ENCODE results near the gene BTBD2.

BTBD2 gene

GRCh38 chr19:1981253-1981652 lies 34.3 kb downstream of the BTBD2 start:
- DNase-seq = no peak

- no peak for DNase-seq
These were observed 34.7 kb downstream of the BTBD2 start for GRCh38 chr19:1980809-1981181.

- no peak for DNase-seq
These were observed 35.3 kb downstream of the BTBD2 start for GRCh38 chr19:1980091-1980808.

DNA sequence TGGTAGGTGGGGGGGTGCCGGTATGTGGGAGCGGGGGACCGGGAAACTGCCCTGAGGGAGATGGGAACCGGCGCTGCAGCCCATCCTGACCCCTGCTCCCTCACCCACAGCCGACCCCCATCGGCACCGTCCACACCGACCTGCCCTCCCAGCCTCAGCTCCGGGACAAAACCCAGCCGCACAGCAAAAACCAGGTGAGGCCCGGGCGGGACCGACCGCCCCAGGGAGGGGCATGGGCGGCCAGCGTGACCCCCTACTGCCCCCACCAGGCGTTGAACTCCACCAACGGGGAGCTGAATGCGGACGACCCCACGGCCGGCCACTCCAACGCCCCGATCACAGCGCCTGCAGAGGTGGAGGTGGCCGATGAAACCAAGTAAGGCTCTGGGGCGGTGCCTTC lies 35.9 kb downstream of the BTBD2 start:
- no peak for DNase-seq

DNA sequence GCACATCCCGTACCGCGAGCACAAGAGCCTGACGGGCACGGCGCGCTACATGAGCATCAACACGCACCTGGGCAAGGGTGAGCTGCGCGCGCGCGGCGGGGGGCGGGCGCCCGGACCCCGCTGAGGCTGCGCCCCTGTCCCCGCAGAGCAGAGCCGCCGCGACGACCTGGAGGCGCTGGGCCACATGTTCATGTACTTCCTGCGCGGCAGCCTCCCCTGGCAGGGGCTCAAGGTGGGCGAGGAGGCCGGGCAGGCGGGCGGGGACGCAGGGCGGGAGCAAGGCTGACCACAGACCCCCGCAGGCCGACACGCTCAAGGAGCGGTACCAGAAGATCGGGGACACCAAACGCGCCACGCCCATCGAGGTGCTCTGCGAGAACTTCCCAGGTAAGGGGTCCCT lies 36.5 kb downstream of the BTBD2 start:
- DNase-seq = no peak

DNA sequence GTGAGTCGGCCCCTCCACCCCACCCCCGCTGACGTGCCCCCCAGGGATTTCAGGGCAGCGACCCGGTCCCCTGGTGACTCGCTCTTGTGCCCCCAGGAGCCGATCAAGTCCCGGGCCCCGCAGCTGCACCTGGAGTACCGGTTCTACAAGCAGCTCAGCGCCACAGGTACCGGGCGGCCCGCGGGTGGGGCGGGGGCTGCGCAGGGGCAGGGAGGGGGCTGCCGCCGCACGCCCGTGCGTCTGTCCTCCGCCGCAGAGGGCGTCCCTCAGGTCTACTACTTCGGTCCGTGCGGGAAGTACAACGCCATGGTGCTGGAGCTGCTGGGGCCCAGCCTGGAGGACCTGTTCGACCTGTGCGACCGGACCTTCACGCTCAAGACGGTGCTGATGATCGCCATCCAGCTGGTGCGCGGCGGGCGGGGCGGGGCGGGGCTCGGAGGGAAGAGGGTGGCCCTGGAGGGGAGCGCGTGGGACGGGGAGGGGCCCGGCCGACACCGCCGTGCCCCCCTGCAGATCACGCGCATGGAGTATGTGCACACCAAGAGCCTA lies 37.1 kb downstream of the BTBD2 start:
- no peak for DNase-seq

DNA sequence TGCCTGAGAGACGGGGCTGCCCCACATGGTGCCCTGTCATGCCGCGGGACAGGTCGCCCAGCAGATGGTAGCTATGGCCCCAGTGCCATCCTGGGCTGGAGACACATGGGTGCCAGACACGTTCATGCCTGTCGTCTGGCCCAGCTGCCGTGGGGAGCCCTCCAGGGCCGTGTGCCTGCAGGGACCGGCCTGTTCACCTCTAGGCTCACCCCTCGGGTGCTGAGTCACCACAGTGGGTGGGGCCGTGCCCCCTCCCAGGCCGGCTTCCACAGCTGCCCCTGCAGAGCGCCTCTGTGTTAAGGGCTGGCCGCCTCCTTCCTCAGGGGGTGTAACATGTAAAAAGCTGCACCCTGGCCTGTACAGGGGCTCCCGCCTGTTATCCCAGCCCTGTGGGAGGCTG lies 38.4 kb downstream of the BTBD2 start:
- no peak for DNase-seq

DNA sequence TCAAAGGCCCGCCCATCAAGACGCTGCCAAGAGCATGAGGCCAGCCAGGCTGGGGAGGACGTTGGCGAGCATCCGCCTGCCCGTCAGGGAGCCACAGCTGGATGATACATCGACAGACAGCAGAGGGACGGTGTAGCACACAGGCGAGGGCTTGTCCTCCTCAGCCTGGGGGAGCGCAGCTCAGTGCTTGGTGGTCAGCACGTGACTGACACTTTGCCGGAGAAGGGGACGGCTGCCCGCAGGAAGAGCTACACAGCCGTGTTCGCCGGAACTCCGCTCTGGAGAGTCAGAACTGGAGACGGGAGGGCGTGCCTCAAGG lies 40.4 kb downstream of the BTBD2 start:
- DNase-seq = no peak

DNA sequence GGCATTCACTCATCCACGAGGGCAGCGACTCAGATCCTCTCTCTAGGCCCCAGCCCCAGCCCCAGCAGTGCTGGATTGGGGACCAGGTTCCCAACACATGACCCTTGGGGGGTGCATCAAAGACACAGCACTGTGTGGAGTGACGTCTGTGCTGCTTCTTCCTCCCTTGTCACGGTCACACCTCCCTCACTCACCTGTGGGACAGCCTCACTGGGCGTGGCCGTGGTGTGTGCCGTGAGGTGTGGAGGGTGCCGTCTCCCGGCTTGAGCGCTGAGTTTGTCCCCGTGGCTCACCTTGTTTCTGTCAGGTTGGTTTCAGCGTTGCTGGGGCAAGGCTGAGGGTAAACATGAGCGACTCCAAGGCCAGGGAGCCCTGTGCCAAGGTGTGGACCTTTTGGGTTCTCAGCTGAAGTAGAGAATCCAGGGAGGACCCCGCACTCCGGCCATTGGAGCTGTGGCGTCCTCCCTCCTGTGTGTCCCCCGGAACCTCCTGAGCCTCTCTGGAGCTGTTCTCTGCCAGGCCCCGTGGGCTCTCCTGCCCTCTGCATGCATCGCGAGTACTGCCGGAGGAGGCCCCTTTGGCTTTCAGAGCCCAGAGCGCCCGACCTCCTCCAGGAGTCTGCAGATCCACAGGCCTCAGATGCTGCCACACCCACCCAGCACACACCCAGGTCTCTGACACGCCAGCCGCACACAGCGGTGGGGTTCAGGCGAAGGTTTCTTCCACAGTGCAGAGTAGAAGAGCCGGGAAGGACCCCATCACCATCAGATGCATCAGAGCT lies 40.9 kb downstream of the BTBD2 start:
- DNase-seq = no peak

DNA sequence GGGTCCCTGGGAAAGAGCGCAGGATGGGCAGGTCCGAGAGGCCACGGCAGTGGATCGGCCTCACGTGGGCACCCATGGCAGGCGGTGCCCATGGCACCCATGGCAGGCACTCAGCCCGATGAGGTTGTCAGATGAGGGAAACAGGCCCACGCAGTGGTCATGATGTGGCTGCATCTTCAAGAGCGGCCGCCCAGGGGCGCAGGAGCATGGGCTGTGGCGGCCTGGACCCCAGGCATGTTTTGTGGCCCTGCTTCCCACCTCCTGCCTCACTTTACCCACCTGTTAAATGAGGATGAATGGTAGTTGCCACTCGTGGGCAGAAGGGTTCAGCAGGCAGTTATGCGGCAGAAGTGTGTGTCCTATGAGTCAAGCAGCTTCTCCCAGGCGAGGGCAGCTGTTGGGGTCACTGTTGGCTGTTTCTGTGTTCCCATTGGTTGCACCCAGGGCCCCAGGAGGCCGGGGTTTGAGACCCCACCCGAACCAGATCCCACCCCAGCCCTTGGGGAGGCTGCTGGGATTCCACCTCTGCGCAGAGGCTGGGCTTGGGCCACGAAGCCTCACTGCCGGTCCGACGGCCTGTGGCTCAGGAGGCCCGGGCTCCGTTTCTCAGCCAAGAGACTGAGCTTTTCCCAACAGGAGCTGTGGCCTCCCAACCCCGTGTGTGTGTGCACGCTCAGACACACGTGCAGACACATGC lies 44.6 kb downstream of the BTBD2 start:
- no peak for DNase-seq

- DNase-seq = no peak
These were observed 45.3 kb downstream of the BTBD2 start for GRCh38 chr19:1970003-1970805.

GRCh38 chr19:1969176-1970002 lies 46.1 kb downstream of the BTBD2 start:
- no peak for DNase-seq

- DNase-seq = no peak
These were observed 47.0 kb downstream of the BTBD2 start for GRCh38 chr19:1968279-1969175.

GRCh38 chr19:1967087-1967608 lies 48.4 kb downstream of the BTBD2 start:
- DNase-seq = no peak

- DNase-seq = no peak
These were observed 52.8 kb downstream of the BTBD2 start for GRCh38 chr19:1962674-1963073.

- DNase-seq = no peak
These were observed 54.3 kb downstream of the BTBD2 start for GRCh38 chr19:1961000-1961883.

GRCh38 chr19:1959928-1960589 lies 55.5 kb downstream of the BTBD2 start:
- no peak for DNase-seq

GRCh38 chr19:1957562-1958248 lies 57.8 kb downstream of the BTBD2 start:
- DNase-seq = no peak

Measured in T-helper 1 cell (primary cell).